Naive B cell (primary cell): ENCODE measurements around the gene IVL. TPM values are rescaled to one million over a fixed set of nuclear protein-coding genes. Genes with fewer than 3 reads are reported as not detected.

ENCODE experiments used
- ATAC-seq, 2 donors: fragments of 150-1000 bp; cut with Tn5 transposase; 2 replicates each; pipeline ENCODE4 v1.10.0; 2021; ENCODE audit warnings: low read depth in 2 of 2, mild to moderate bottlenecking in 2 of 2, moderate library complexity in 2 of 2
- DNase-seq: peaks from one replicate; pipeline ENCODE4 v3.0.0; 2022
- H3K27ac Mint-ChIP-seq, 6 donors: one replicate each; pipeline ENCODE4 v1.8.0; 2020 to 2022; ENCODE audit warnings: mild to moderate bottlenecking in 6 of 6, mixed read lengths in 6 of 6, moderate library complexity in 5 of 6, inconsistent platforms in 2 of 6
- H3K27me3 Mint-ChIP-seq, 3 donors: one replicate each; pipeline ENCODE4 v1.8.0; 2021 to 2022; ENCODE audit warnings: mixed read lengths in 3 of 3, mild to moderate bottlenecking in 1 of 3
- H3K36me3 Mint-ChIP-seq, 2 donors: one replicate each; pipeline ENCODE4 v1.8.0; 2020 to 2022; ENCODE audit warnings: mixed read lengths in 2 of 2, inconsistent platforms in 1 of 2, mild to moderate bottlenecking in 1 of 2
- H3K4me1 Mint-ChIP-seq, 3 donors: one replicate each; pipeline ENCODE4 v1.8.0; 2020 to 2022; ENCODE audit warnings: mixed read lengths in 3 of 3, inconsistent platforms in 1 of 3, mild to moderate bottlenecking in 1 of 3, moderate library complexity in 1 of 3
- H3K4me3 Mint-ChIP-seq, 8 donors: one replicate each; pipeline ENCODE4 v1.8.0; 2020 to 2022; ENCODE audit warnings: mild to moderate bottlenecking in 8 of 8, mixed read lengths in 8 of 8, moderate library complexity in 8 of 8, inconsistent platforms in 2 of 8
- H3K9me3 Mint-ChIP-seq, 7 donors: one replicate each; pipeline ENCODE4 v1.8.0; 2020 to 2022; ENCODE audit warnings: mixed read lengths in 7 of 7, mild to moderate bottlenecking in 5 of 7, inconsistent platforms in 2 of 7, moderate library complexity in 1 of 7
- polyA plus RNA-seq, 6 donors: library from polyadenylated mRNA; unstranded; fragments of 300-500 nt; fragmentation: Illumina TruSeq; gene quantifications; one replicate each; pipeline ENCODE4 v1.2.3, GENCODE V29; 2021; ENCODE audit warnings: low read depth in 6 of 6

Gene IVL, protein sequence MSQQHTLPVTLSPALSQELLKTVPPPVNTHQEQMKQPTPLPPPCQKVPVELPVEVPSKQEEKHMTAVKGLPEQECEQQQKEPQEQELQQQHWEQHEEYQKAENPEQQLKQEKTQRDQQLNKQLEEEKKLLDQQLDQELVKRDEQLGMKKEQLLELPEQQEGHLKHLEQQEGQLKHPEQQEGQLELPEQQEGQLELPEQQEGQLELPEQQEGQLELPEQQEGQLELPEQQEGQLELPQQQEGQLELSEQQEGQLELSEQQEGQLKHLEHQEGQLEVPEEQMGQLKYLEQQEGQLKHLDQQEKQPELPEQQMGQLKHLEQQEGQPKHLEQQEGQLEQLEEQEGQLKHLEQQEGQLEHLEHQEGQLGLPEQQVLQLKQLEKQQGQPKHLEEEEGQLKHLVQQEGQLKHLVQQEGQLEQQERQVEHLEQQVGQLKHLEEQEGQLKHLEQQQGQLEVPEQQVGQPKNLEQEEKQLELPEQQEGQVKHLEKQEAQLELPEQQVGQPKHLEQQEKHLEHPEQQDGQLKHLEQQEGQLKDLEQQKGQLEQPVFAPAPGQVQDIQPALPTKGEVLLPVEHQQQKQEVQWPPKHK
- not detected for polyA plus RNA-seq

DNA sequence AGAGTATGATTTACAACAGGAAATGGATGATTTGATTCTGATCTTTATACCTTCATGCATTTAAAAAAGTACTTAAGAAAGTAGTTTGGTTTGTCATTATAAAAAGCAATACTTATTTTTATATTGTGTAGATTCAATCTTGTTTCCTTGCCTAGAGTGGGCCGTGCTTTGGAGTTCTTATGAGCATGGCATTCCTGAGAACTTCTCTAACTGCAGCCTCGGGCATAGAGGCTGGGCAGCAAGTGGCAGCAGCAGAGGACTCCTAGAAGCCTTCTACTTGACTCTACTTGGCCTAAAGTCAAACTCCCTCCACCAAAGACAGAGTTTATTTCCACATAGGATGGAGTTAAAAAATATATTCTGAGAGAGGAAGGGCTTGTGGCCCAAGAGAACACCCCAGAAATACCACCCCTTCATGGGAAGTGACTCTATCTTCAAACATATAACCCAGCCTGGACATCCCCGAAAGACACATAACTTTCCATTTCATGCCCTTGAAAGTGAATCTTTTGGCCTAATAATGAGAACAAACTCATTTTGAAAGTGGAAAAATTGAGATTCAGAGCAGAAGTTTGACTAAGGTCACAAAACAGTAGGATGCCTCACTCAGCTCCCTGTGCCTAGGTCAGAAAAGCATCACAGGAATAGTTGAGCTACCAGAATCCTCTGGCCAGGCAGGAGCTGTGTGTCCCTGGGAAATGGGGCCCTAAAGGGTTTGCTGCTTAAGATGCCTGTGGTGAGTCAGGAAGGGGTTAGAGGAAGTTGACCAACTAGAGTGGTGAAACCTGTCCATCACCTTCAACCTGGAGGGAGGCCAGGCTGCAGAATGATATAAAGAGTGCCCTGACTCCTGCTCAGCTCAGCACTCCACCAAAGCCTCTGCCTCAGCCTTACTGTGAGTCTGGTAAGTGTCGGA, at the start of gene IVL:
TSS of gene IVL (plus strand) at position 861 of the 916 bp plus-strand sequence. CDS start 1,252 bp downstream, outside the sequence.
- DNase-seq = no peak
- H3K27ac Mint-ChIP-seq = peak within 1 kb of the TSS in 1 of 6 donors; percentile 53
- H3K4me3 Mint-ChIP-seq = no peak within 1 kb of the TSS
- H3K36me3 Mint-ChIP-seq = no peaks in the 10 kb centered on the region
- peaks cover 0 to 5% (median 3%) of the 10 kb centered on the region in 7 donors for H3K9me3 Mint-ChIP-seq
- H3K4me1 Mint-ChIP-seq = no peaks in the 10 kb centered on the region
- no peak for ATAC-seq
- H3K27me3 Mint-ChIP-seq = peaks cover 33 to 72% (median 60%) of the 10 kb centered on the region in 3 donors

DNA sequence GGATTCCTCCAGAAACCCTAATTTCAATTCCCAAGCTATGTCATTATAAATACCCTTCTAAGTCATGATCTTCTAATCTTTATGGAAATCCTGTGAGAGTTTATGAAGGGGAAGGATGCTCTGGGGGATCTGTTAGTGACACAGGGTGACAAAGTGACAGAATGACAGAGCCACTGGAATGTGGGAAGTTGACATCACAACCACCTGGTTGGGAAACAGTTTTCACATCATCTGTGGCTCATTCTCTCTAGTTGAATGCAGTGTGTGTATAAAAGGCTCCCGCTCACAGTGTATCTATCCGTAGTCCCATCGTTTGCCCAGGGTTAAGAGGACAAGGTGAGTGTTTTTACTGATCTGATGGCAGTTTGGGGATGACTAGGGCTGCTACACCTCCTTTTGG, 48.6 kb upstream of the IVL start, which contains the start of gene LCE7A:
TSS of gene LCE7A (plus strand) at position 301 of the 400 bp plus-strand sequence. CDS start 702 bp downstream, outside the sequence.
- Mint-ChIP-seq H3K4me1 (no peaks in the 10 kb centered on the region), H3K4me3 (no peak within 1 kb of the TSS), H3K36me3 (no peaks in the 10 kb centered on the region), H3K9me3 (no peaks in the 10 kb centered on the region), H3K27me3 (peaks cover 12 to 21% (median 16%) of the 10 kb centered on the region in 3 donors), H3K27ac (peak within 1 kb of the TSS in 1 of 6 donors; percentile 17)
- no peak for DNase-seq
- no peak for ATAC-seq

DNA sequence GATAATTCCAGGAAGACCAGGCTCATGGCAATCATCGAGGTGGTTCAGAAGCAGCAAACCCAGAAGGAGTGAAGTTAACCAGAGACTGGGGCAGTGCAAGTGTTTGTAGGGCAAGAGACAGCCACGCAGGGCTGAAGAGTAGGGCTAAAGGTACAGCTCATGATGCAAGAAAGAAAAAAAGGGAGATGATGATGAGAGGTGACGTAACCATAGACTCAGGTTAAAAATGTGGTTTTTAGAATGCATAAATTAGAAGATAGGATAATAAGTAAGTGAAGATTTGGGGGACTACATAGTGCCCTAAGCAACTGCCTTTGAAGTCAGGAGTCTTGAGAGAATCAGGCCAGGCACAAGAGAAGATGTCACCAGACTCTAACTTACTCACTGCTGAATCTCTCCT, 48.2 kb upstream of the IVL start:
- Mint-ChIP-seq H3K27me3 (peaks cover 12 to 21% (median 16%) of the 10 kb centered on the region in 3 donors), H3K27ac (no peak overlapping the region), H3K4me3 (no peak overlapping the region), H3K9me3 (no peaks in the 10 kb centered on the region), H3K4me1 (no peaks in the 10 kb centered on the region), H3K36me3 (no peaks in the 10 kb centered on the region)
- no peak for DNase-seq
- no peak for ATAC-seq

DNA sequence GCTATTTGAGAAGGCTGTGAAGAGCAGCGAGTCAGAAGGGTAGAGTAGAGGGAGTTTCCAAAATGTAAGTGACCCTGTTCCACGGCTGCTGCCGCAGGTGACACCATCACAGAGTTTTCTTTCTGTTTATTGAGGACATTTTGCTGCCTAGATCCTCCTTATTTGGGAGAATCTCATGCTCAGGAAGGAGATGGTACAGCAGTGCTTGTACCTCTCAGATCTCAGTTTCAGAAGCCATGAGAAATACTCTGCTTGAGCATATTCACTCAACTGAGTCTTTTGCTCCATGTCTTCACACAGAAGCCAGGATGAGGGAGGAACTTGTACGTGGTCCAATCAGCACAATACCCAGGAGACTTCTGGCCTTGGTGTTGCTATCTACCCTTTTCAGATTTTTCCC, 47.0 kb upstream of the IVL start:
- Mint-ChIP-seq H3K27ac (no peak overlapping the region), H3K9me3 (no peaks in the 10 kb centered on the region), H3K4me3 (no peak overlapping the region), H3K27me3 (peaks cover 12 to 21% (median 16%) of the 10 kb centered on the region in 3 donors), H3K4me1 (no peaks in the 10 kb centered on the region), H3K36me3 (no peaks in the 10 kb centered on the region)
- DNase-seq = no peak
- no peak for ATAC-seq

DNA sequence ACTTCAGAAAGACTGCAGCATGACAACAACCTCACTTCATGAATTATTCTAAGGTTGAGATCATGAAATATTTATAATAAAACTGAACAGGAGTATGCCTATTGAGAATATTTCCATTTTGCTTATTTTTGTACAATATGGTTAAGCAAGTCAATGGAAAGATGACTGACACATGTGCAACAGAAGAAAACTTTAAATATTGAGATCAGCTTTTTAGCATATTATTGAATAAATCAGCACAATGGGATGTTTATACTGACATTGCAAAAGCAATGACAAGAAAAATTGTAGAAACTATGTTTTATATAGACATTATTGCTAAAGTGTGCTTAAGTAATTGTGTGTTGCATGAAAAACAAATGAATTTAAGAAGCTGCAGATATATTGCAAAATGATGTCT, 43.9 kb upstream of the IVL start:
- no peak overlapping the region for H3K27ac Mint-ChIP-seq
- H3K27me3 Mint-ChIP-seq = peaks cover 0 to 16% (median 11%) of the 10 kb centered on the region in 3 donors
- DNase-seq (no peak), ATAC-seq (no peak)
- H3K9me3 Mint-ChIP-seq = no peaks in the 10 kb centered on the region
- no peaks in the 10 kb centered on the region for H3K4me1 Mint-ChIP-seq
- no peak overlapping the region for H3K4me3 Mint-ChIP-seq
- no peaks in the 10 kb centered on the region for H3K36me3 Mint-ChIP-seq

DNA sequence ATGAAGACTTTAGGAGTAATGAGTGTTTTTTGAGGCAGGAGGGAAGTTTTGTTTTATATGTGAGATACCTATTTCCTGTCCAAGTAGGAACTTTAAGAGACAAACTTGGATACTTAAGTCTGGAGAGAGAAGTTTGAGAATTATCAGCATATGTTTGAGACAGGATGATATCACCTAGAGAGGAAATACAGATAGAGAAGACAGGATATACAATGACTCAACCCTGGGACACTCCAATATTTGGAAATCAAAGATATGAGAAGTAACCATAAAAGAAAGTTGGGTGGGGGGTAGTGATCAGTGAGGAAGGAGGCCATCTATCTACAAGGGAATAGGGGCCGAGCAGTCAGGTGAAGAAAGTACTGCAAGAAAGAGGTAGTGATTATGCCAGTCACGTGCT, 42.0 kb upstream of the IVL start:
- H3K9me3 Mint-ChIP-seq = no peaks in the 10 kb centered on the region
- no peak overlapping the region for H3K27ac Mint-ChIP-seq
- no peak for ATAC-seq

DNA sequence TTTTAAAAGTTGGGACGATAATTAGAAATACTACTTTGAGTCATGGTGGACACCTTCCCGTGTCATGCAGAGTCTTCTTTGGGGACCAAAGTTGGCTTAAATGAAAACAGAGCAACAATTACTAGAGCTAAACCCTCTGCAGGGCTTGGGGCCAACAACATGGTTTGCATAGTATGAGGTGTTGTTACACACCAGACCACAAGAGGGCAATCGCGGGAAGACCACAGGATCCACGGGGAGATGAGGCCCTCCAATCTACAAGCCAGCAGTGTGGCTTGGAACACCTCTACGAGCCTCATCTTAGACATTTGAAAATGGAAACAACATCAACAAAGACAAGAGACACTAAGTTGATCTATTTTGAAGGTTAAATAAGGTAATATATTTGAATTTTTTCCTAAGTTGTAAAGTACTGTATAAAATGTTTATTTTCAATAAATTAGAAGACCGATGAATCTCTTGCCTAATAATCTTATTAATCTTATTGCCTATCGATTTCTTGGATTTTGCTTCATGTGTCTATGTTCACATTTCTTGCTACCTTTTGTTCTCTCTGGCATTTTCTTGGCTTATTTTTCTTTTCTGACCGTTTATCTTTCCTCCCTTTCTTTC, 38.4 kb upstream of the IVL start:
- ATAC-seq = no peak
- no peak overlapping the region for H3K4me3 Mint-ChIP-seq
- H3K36me3 Mint-ChIP-seq = no peaks in the 10 kb centered on the region
- peak; percentile 20 for DNase-seq
- H3K4me1 Mint-ChIP-seq = no peaks in the 10 kb centered on the region
- H3K27ac Mint-ChIP-seq = no peak overlapping the region
- no peaks in the 10 kb centered on the region for H3K9me3 Mint-ChIP-seq
- H3K27me3 Mint-ChIP-seq = peaks cover 2 to 26% (median 14%) of the 10 kb centered on the region in 3 donors

More for the DNA sequence above, 42.0 kb upstream of the IVL start:
- no peaks in the 10 kb centered on the region for H3K4me1 Mint-ChIP-seq
- no peak for DNase-seq
- H3K27me3 Mint-ChIP-seq = peaks cover 0 to 14% (median 2%) of the 10 kb centered on the region in 3 donors
- H3K36me3 Mint-ChIP-seq = no peaks in the 10 kb centered on the region
- H3K4me3 Mint-ChIP-seq = no peak overlapping the region

DNA sequence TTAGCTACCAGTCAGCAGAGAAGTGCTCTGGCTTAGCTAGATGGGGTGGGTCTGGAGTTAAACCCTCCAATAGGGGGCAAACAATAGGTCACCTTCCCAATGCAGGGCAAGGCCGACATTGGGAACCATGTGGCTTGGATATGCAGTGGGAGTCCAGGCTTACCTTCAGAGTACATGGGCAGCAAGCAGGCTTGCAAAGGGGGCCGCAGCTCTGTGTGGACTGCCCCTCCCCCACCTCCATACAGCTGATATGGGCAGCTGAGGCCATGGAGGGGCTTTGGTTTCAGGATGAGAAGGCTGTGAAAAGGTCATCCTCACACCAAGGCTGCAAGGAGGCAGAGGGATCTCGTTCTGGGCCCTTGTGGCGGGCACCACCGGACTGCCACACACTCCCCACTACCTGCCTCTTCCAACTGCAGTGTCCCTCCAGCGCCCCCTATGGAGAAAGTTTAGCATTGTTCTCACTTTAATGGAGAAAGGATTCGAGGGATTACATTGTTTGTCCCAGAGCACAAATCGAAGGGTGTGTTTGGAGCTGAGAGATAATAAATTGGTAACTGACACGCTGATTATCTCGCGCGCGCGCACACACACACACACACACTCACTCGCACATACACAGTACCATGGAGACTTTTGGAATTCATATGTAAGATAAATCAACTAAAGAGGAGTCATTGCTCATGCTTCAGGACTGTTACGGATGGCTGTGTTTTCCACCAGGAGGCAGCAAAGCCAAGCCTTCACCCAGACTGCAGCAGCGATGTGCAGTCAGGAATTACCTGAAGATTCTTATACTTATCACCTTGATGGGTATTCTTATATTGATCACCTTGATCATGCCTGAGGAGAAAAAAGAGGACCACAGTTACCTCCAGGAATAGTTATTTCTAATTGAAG, 37.3 kb upstream of the IVL start:
- H3K27me3 Mint-ChIP-seq = peaks cover 12 to 31% (median 23%) of the 10 kb centered on the region in 3 donors
- H3K4me1 Mint-ChIP-seq = no peaks in the 10 kb centered on the region
- no peak overlapping the region for H3K27ac Mint-ChIP-seq
- no peaks in the 10 kb centered on the region for H3K9me3 Mint-ChIP-seq
- no peak overlapping the region for H3K4me3 Mint-ChIP-seq
- ATAC-seq (no peak), DNase-seq (no peak)
- H3K36me3 Mint-ChIP-seq = no peaks in the 10 kb centered on the region

DNA sequence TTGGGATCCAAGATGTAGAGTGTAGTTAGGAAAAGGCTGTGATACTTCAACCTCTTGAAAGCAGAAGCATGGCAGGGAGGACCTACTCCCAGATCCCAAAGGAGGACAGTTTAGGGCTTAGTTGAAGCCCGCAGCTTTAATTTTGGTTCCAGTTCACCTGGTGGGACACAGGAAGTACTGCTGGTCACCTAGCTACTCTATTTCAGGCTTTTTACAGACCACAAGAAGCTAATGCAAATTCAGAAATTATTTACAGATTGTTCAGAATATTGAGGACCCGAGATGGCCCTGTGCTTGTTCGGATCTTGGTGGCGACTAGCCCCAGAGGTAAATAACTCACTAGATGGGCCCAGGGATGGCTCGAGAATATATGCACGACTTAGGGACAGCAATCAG, 36.6 kb upstream of the IVL start:
- peaks cover 17 to 35% (median 26%) of the 10 kb centered on the region in 3 donors for H3K27me3 Mint-ChIP-seq
- no peak for DNase-seq
- ATAC-seq = no peak
- no peaks in the 10 kb centered on the region for H3K36me3 Mint-ChIP-seq
- H3K4me3 Mint-ChIP-seq = peak overlapping the region in 1 of 8 donors; percentile 67
- no peak overlapping the region for H3K27ac Mint-ChIP-seq
- no peaks in the 10 kb centered on the region for H3K9me3 Mint-ChIP-seq
- no peaks in the 10 kb centered on the region for H3K4me1 Mint-ChIP-seq

DNA sequence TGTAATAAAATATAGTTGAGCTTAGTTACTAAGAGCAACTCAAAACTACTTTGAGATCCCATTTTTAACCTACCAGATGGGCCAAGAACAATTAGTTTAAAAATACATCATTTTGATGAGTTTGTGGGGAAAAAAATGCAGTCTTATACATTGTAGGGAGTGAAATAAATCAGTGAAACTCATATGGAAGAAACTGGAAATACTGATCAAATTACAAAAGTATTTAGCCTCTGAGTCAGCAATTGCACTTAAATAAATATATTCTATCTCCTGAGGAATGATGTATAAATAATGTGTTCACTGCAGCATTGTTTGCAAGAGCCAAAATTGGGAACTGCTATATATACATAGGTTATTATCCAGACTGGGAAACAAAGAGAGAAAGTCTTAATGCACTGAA, 34.9 kb upstream of the IVL start:
- Mint-ChIP-seq H3K4me3 (no peak overlapping the region), H3K4me1 (no peaks in the 10 kb centered on the region), H3K36me3 (no peaks in the 10 kb centered on the region), H3K27me3 (peaks cover 35 to 44% (median 44%) of the 10 kb centered on the region in 3 donors), H3K9me3 (no peaks in the 10 kb centered on the region), H3K27ac (no peak overlapping the region)
- no peak for DNase-seq
- ATAC-seq = no peak

DNA sequence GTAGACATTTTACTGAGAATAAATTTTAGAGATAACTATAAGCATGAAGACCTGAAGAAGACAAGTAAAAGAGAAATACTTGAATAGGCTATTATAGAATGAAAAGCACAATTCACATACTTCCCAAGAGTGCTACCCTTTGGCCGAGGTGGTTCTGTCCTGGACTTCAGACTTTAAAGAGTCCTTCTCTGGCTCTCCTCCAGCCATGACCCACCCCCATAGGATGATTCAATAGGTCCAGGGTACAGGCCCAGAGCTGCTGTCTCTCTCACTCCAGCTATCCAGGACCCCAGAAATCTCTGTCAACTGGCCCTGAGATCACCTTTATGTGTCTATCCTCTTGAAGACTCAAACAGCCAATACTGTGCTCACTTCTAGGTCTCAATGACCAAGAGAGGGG, 31.5 kb upstream of the IVL start:
- peaks cover 33 to 54% (median 41%) of the 10 kb centered on the region in 3 donors for H3K27me3 Mint-ChIP-seq
- peaks cover 0 to 3% (median 0%) of the 10 kb centered on the region in 3 donors for H3K4me1 Mint-ChIP-seq
- no peak overlapping the region for H3K27ac Mint-ChIP-seq
- H3K4me3 Mint-ChIP-seq = no peak overlapping the region
- H3K36me3 Mint-ChIP-seq = no peaks in the 10 kb centered on the region
- ATAC-seq (no peak), DNase-seq (no peak)
- no peaks in the 10 kb centered on the region for H3K9me3 Mint-ChIP-seq

DNA sequence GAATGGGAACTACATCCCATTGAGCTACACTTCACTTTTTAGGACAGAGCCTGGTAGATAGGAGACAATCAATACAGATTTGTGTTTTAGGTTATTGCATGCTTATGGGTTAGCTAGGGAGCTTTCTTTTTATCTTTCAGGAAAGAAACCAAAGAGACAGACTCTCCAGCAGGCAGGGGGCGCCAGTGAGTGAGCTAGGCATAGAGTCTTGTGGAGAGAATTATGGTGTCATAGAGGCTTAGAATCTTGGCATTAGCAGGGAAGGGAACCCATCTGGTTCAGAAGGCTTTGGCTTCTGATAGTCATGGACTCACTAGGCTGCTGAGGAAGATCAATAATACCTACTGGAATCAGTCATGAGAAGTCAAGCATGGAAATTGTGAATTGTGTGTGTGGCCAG, 30.3 kb upstream of the IVL start, which contains the start of gene SMCP:
TSS of gene SMCP (plus strand) at position 281 of the 400 bp plus-strand sequence. CDS start 6,101 bp downstream, outside the sequence.
- peaks cover 0 to 3% (median 0%) of the 10 kb centered on the region in 3 donors for H3K4me1 Mint-ChIP-seq
- peaks cover 0 to 2% (median 0%) of the 10 kb centered on the region in 7 donors for H3K9me3 Mint-ChIP-seq
- ATAC-seq (no peak), DNase-seq (no peak)
- H3K4me3 Mint-ChIP-seq = no peak within 1 kb of the TSS
- peaks cover 29 to 54% (median 35%) of the 10 kb centered on the region in 3 donors for H3K27me3 Mint-ChIP-seq
- peak within 1 kb of the TSS in 1 of 6 donors; percentile 8 for H3K27ac Mint-ChIP-seq
- H3K36me3 Mint-ChIP-seq = no peaks in the 10 kb centered on the region
